ENCODE results near the gene COL27A1.

COL27A1 gene

DNA sequence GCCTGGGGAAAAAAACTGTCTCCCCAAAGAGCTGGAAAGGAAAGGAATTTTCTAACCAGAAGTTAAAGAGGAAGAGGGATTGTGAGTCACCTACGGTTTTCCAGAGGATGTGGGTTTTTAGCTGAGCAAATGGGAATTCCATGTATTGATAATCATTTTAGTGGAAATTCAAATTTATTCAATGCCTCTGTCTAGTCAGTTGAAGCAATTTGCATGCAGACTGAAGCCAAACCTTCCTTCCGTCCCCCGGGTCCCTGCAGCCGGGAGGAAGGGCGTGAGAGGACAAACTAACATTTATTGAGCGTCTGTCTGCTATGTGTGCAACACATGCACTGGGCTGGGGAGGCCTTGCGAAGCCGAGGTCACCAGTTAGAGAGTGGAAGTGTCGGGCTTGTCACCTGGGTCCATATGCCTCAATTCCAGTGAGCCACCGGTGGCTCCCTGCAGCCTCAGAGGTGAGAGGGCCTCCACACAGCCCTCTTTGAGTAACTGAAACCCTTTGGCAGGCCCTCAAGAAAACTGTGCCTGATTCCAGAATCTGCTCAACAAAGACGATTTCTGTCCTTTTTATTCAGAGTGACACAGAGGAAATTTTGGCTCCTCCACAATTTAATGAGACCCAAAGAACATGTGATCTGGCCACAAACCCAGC is 70.3 kb downstream of the COL27A1 start:
- no peaks in the 10 kb centered on the region for H3K4me1 ChIP-seq (ENCODE audit: control insufficient read depth, insufficient read depth, low read length, poor library complexity, severe bottlenecking)
- DNase-seq = no peak
- H3K36me3 ChIP-seq (ENCODE audit: control insufficient read depth, insufficient read depth, low read length) = no peaks in the 10 kb centered on the region
- H3K27ac ChIP-seq (ENCODE audit: insufficient read depth, low read length, poor library complexity, severe bottlenecking) = no peak overlapping the region
- H3K9me3 ChIP-seq (ENCODE audit: control insufficient read depth, low read length) = no peaks in the 10 kb centered on the region
- H3K27me3 ChIP-seq (replicated peaks; ENCODE audit: control insufficient read depth, insufficient read depth, low read length, poor library complexity, severe bottlenecking) = no peaks in the 10 kb centered on the region
- H3K4me3 ChIP-seq (ENCODE audit: insufficient read depth, low read depth, low read length, poor library complexity, severe bottlenecking) = no peak overlapping the region

GRCh38 chr9:114226246-114227055 is 71.1 kb downstream of the COL27A1 start:
- DNase-seq = no peak
- Histone ChIP-seq H3K27ac (ENCODE audit: insufficient read depth, low read length, poor library complexity, severe bottlenecking) (no peak overlapping the region), H3K4me1 (ENCODE audit: control insufficient read depth, insufficient read depth, low read length, poor library complexity, severe bottlenecking) (no peaks in the 10 kb centered on the region), H3K36me3 (ENCODE audit: control insufficient read depth, insufficient read depth, low read length) (no peaks in the 10 kb centered on the region), H3K9me3 (ENCODE audit: control insufficient read depth, low read length) (no peaks in the 10 kb centered on the region), H3K27me3 (replicated peaks; ENCODE audit: control insufficient read depth, insufficient read depth, low read length, poor library complexity, severe bottlenecking) (no peaks in the 10 kb centered on the region), H3K4me3 (ENCODE audit: insufficient read depth, low read depth, low read length, poor library complexity, severe bottlenecking) (no peak overlapping the region)

GRCh38 chr9:114227288-114228015 is 72.1 kb downstream of the COL27A1 start:
- H3K4me1 ChIP-seq (ENCODE audit: control insufficient read depth, insufficient read depth, low read length, poor library complexity, severe bottlenecking) = no peaks in the 10 kb centered on the region
- no peak overlapping the region for H3K4me3 ChIP-seq (ENCODE audit: insufficient read depth, low read depth, low read length, poor library complexity, severe bottlenecking)
- H3K36me3 ChIP-seq (ENCODE audit: control insufficient read depth, insufficient read depth, low read length) = no peaks in the 10 kb centered on the region
- no peak overlapping the region for H3K27ac ChIP-seq (ENCODE audit: insufficient read depth, low read length, poor library complexity, severe bottlenecking)
- no peaks in the 10 kb centered on the region for H3K27me3 ChIP-seq (replicated peaks; ENCODE audit: control insufficient read depth, insufficient read depth, low read length, poor library complexity, severe bottlenecking)
- DNase-seq = no peak
- H3K9me3 ChIP-seq (ENCODE audit: control insufficient read depth, low read length) = no peaks in the 10 kb centered on the region

GRCh38 chr9:114228016-114228808 is 72.9 kb downstream of the COL27A1 start:
- H3K9me3 ChIP-seq (ENCODE audit: control insufficient read depth, low read length) = no peaks in the 10 kb centered on the region
- no peak overlapping the region for H3K27ac ChIP-seq (ENCODE audit: insufficient read depth, low read length, poor library complexity, severe bottlenecking)
- H3K4me3 ChIP-seq (ENCODE audit: insufficient read depth, low read depth, low read length, poor library complexity, severe bottlenecking) = no peak overlapping the region
- no peak for DNase-seq
- no peaks in the 10 kb centered on the region for H3K4me1 ChIP-seq (ENCODE audit: control insufficient read depth, insufficient read depth, low read length, poor library complexity, severe bottlenecking)
- H3K36me3 ChIP-seq (ENCODE audit: control insufficient read depth, insufficient read depth, low read length) = no peaks in the 10 kb centered on the region
- H3K27me3 ChIP-seq (replicated peaks; ENCODE audit: control insufficient read depth, insufficient read depth, low read length, poor library complexity, severe bottlenecking) = no peaks in the 10 kb centered on the region

DNA sequence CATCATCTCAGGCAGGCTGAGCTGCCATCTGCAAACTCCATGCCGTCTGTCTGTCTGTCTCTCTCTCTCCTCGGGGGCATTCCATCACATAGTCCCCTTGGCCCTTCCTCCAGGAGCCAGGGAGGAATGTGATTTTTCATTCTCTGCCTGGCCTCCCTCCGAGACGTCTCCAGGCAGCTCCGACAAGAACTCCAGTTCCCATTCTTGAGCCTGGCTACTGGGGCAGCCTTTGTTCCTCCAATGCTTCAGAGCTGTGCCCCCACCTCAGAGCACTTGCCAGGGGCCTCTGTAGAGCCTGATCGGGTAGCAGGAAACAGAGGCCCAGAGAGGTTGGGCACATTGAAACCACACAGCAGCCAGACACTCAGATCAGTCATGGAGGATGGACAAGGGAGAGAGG is 74.0 kb downstream of the COL27A1 start:
- H3K4me1 ChIP-seq (ENCODE audit: control insufficient read depth, insufficient read depth, low read length, poor library complexity, severe bottlenecking) = no peaks in the 10 kb centered on the region
- no peak overlapping the region for H3K4me3 ChIP-seq (ENCODE audit: insufficient read depth, low read depth, low read length, poor library complexity, severe bottlenecking)
- DNase-seq = no peak
- H3K27ac ChIP-seq (ENCODE audit: insufficient read depth, low read length, poor library complexity, severe bottlenecking) = no peak overlapping the region
- no peaks in the 10 kb centered on the region for H3K36me3 ChIP-seq (ENCODE audit: control insufficient read depth, insufficient read depth, low read length)
- H3K9me3 ChIP-seq (ENCODE audit: control insufficient read depth, low read length) = no peaks in the 10 kb centered on the region
- H3K27me3 ChIP-seq (replicated peaks; ENCODE audit: control insufficient read depth, insufficient read depth, low read length, poor library complexity, severe bottlenecking) = no peaks in the 10 kb centered on the region

DNA sequence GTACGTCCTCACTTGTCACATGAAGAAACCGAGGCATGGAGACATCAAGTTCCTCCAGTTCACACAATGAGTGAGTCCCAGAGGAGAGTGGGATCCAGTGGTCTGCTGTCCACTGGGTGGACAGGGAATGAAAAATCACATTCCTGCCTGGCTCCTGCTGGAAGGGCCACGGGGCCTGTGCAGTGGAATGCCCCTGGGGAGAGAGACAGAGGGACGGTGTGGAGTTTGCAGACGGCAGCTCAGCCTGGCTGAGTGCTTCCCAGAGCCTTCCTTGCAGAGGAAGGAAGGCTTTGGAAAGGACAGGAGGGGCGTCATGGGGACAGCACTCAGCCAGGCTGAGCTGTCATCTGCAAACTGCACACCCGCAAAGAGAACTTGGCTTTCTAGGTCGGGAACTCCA is 74.7 kb downstream of the COL27A1 start:
- no peak overlapping the region for H3K27ac ChIP-seq (ENCODE audit: insufficient read depth, low read length, poor library complexity, severe bottlenecking)
- no peak for DNase-seq
- H3K4me1 ChIP-seq (ENCODE audit: control insufficient read depth, insufficient read depth, low read length, poor library complexity, severe bottlenecking) = no peaks in the 10 kb centered on the region

DNA sequence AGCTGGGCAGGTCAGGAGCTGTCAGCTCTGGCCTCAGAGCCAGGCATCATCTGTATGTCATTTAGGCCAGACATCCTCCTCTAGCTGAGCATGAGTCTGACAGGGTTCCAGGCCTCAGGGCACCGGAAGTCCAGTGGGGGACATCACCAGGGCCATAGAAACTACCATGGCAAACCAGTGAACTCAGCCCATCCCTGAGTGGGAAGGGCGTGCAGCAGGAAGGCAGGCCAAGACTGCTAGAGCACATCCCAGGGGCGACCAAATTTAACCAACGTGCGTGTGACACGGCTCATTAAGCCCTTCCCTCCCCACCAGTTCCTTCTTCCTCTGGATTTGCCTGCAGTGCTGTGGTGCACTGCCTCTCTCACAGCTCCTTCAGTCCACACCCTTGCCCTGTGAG is 75.9 kb downstream of the COL27A1 start:
- Histone ChIP-seq H3K36me3 (ENCODE audit: control insufficient read depth, insufficient read depth, low read length) (no peaks in the 10 kb centered on the region), H3K9me3 (ENCODE audit: control insufficient read depth, low read length) (no peaks in the 10 kb centered on the region), H3K27me3 (replicated peaks; ENCODE audit: control insufficient read depth, insufficient read depth, low read length, poor library complexity, severe bottlenecking) (no peaks in the 10 kb centered on the region), H3K27ac (ENCODE audit: insufficient read depth, low read length, poor library complexity, severe bottlenecking) (no peak overlapping the region), H3K4me1 (ENCODE audit: control insufficient read depth, insufficient read depth, low read length, poor library complexity, severe bottlenecking) (no peaks in the 10 kb centered on the region), H3K4me3 (ENCODE audit: insufficient read depth, low read depth, low read length, poor library complexity, severe bottlenecking) (no peak overlapping the region)
- DNase-seq = no peak

More for the DNA sequence above, 74.7 kb downstream of the COL27A1 start:
- no peaks in the 10 kb centered on the region for H3K27me3 ChIP-seq (replicated peaks; ENCODE audit: control insufficient read depth, insufficient read depth, low read length, poor library complexity, severe bottlenecking)
- no peaks in the 10 kb centered on the region for H3K9me3 ChIP-seq (ENCODE audit: control insufficient read depth, low read length)
- no peak overlapping the region for H3K4me3 ChIP-seq (ENCODE audit: insufficient read depth, low read depth, low read length, poor library complexity, severe bottlenecking)
- H3K36me3 ChIP-seq (ENCODE audit: control insufficient read depth, insufficient read depth, low read length) = no peaks in the 10 kb centered on the region

- Histone ChIP-seq H3K9me3 (ENCODE audit: control insufficient read depth, low read length) (no peaks in the 10 kb centered on the region), H3K36me3 (ENCODE audit: control insufficient read depth, insufficient read depth, low read length) (no peaks in the 10 kb centered on the region), H3K4me1 (ENCODE audit: control insufficient read depth, insufficient read depth, low read length, poor library complexity, severe bottlenecking) (no peaks in the 10 kb centered on the region), H3K4me3 (ENCODE audit: insufficient read depth, low read depth, low read length, poor library complexity, severe bottlenecking) (no peak overlapping the region), H3K27ac (ENCODE audit: insufficient read depth, low read length, poor library complexity, severe bottlenecking) (no peak overlapping the region), H3K27me3 (replicated peaks; ENCODE audit: control insufficient read depth, insufficient read depth, low read length, poor library complexity, severe bottlenecking) (no peaks in the 10 kb centered on the region)
- DNase-seq = no peak
Measured at GRCh38 chr9:114231719-114232449, 76.5 kb downstream of the COL27A1 start.

DNA sequence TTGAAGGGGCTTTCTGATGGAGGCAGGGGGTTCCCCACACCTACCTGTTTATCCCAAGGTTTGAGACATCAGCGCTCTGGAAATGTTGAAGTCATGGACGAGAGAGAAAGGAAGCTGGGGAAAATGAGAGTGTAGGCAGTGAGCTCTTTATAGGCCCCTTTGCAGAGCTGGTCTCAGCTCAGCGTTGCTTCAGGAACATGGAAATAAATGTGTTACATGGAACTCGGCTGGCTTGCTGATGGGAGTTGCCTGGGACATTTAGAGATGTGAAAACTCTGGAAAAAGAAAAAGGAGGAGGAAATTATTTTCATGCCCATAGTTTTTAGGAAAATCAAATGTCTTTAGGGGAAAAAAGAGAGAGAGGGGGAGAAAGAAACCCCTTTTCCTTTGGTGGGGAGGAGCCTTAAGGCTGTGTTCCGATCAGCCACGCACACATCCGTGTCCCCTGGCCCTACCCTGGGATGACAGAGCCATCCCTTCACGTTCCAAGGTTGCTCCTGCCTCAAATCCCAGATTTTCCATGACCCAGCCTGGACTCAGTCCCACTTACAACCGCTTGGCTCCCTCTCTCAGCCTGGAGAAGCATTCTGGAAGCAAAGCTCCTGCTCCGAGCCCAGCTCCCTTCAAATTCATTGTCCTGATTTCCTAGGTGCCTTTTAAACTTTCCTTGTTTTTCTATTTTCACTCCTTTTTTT is 78.3 kb downstream of the COL27A1 start:
- no peak for DNase-seq
- no peaks in the 10 kb centered on the region for H3K4me1 ChIP-seq (ENCODE audit: control insufficient read depth, insufficient read depth, low read length, poor library complexity, severe bottlenecking)
- no peak overlapping the region for H3K4me3 ChIP-seq (ENCODE audit: insufficient read depth, low read depth, low read length, poor library complexity, severe bottlenecking)
- H3K27ac ChIP-seq (ENCODE audit: insufficient read depth, low read length, poor library complexity, severe bottlenecking) = no peak overlapping the region
- peaks cover 3% of the 10 kb centered on the region for H3K27me3 ChIP-seq (replicated peaks; ENCODE audit: control insufficient read depth, insufficient read depth, low read length, poor library complexity, severe bottlenecking)
- H3K9me3 ChIP-seq (ENCODE audit: control insufficient read depth, low read length) = no peaks in the 10 kb centered on the region
- H3K36me3 ChIP-seq (ENCODE audit: control insufficient read depth, insufficient read depth, low read length) = no peaks in the 10 kb centered on the region

Measured in effector memory CD4-positive, alpha-beta T cell (primary cell).